Heart right ventricle (tissue), 16 donors: Measurements from ENCODE around the gene TEX264. TPM values are rescaled to one million over a fixed set of nuclear protein-coding genes. Genes with fewer than 3 reads are reported as not detected.
"Not testable (repeated sequence)": the region's sequence is repeated elsewhere in the genome, so short reads cannot be mapped to it uniquely, and the experiment has no call there.

Source experiments
- ATAC-seq, 8 donors: fragments of 200-7000 bp; cut with Tn5 transposase; one replicate each; pipeline ENCODE4 v1.9.1; 2020; ENCODE audit warnings: mild to moderate bottlenecking in 8 of 8, moderate library complexity in 8 of 8, moderate number of reproducible peaks in 1 of 8
- DNase-seq, 2 donors: peaks; one replicate each; pipeline ENCODE4 v3.0.0-alpha.2; 2020
- H3K27ac ChIP-seq, 10 donors: fragments of 200-600 bp; sonication (generic) in 2 of 10; one replicate each; pipeline versions ENCODE4 v1.5.0 to v1.8.0; 2020 to 2022; ENCODE audit warnings: mild to moderate bottlenecking in 3 of 10
- H3K27me3 ChIP-seq, 7 donors: fragments of 200-600 bp; one replicate each; pipeline ENCODE4 v1.8.0; 2021 to 2022; ENCODE audit warnings: mild to moderate bottlenecking in 2 of 7
- H3K36me3 ChIP-seq, 9 donors: fragments of 200-600 bp; sonication (generic) in 1 of 9; one replicate each; pipeline versions ENCODE4 v1.5.0 to v1.8.0; 2020 to 2022; ENCODE audit warnings: mild to moderate bottlenecking in 2 of 9
- H3K4me1 ChIP-seq, 9 donors: fragments of 200-600 bp; sonication (generic) in 1 of 9; one replicate each; pipeline versions ENCODE4 v1.5.0 to v1.8.0; 2020 to 2022; ENCODE audit warnings: mild to moderate bottlenecking in 4 of 9
- H3K4me3 ChIP-seq, 10 donors: fragments of 200-600 bp; sonication (generic) in 2 of 10; one replicate each; pipeline versions ENCODE4 v1.5.0 to v1.8.0; 2020 to 2022; ENCODE audit warnings: mild to moderate bottlenecking in 7 of 10, moderate library complexity in 2 of 10
- H3K9me3 ChIP-seq, 11 donors: fragments of 200-600 bp in 10 of 11; sonication (generic) in 2 of 11; one replicate each; pipeline versions ENCODE4 v1.5.0 to v1.8.0; 2013 to 2022; ENCODE audit warnings: mild to moderate bottlenecking in 2 of 11, control low read depth in 1 of 11, moderate library complexity in 1 of 11
- CTCF ChIP-seq, 9 donors: fragments of 200-600 bp; sonication (generic) in 2 of 9; IDR thresholded peaks; one replicate each; pipeline versions ENCODE4 v1.5.0 to v1.8.0; 2021 to 2022; ENCODE audit warnings: antibody characterized with exemption in 9 of 9, mild to moderate bottlenecking in 5 of 9, moderate library complexity in 1 of 9
- WGBS, 2 donors: extraction: QIAGEN DNeasy Blood & Tissue Kit; methylation state at CpG; one replicate each; pipeline ENCODE4 v1.1.7; 2013; ENCODE audit warnings: inconsistent platforms in 1 of 2; 5-methylcytosine and 5-hydroxymethylcytosine counted together
- intact Hi-C, 10 donors: fragments of 100-400 bp; cut with DNase I; formaldehyde crosslinking; loops; one replicate each; pipeline versions ENCODE4 v1.11.1 to v1.14.2; 2022
- polyA plus RNA-seq, 2 donors: library from polyadenylated mRNA; stranded (reverse); fragments of 200-250 nt; gene quantifications; one replicate each; pipeline ENCODE4 v1.2.3, GENCODE V29; 2013
- total RNA-seq, 10 donors: library from RNA; stranded (reverse); fragmentation: NEBNext Ultra II Directional in 3 of 10; extraction: Animal tissue kit (Norgen Biotek cat#: 25700) in 3 of 10; gene quantifications; one replicate each; pipeline versions ENCODE4 v1.2.1 to v1.2.4, GENCODE V29; 2021 to 2023
- donor health status: Arrhythmogenic right ventricular cardiomyopathy.
- donor health status: ischemic (EF 13 %, LVEDD 7.1; RV severe dilation, severe dysfunction).
- donor health status: healthy with polysubstance abuse.
- donor health status: DM: no; HTN: yes; CAD: no.
- donor health status: DM: no; HTN: no; CAD: no.
- donor health status: ischemic (EF 25% LVEDD 6.9; RV normal size, moderate dysfunction).
- donor health status: ischemic (EF 25% LVEDD 5.7; RV mildly dilated, moderate dysfunction).
- donor health status: healthy.
- donor health status: DM: yes; HTN: yes; CAD: no.
- donor health status: Ischemic cardiomyopathy.
- donor health status: ischemic (EF 35%, LVEDD 5.7; RV mildly dilated, moderate dysfunction).
- donor health status: nonischemic (EF 11% LVEDD 7.7; RV severe dilation, severe dysfunction).
- donor health status: DM: yes; HTN: yes; CAD: no.
- donor health status: PGD.
- donor health status: ischemic (EF 29% LVEDD 5.4; RV normal size, mild dysfunction).
- donor health status: nonischemic (EF 23%, LVEDD 6.1; RV moderate dilation, normal function).

TEX264 gene
- total and polyA plus RNA-seq, 12 donors = 28.4 to 87.0 (median 35.9) TPM

- peaks cover 0 to 11% (median 0%) of the 10 kb centered on the region in 11 donors for H3K9me3 ChIP-seq
- WGBS, 2 donors = 90% methylated on average over 9 of the region's 9 CpGs
- TF ChIP-seq CTCF (IDR thresholded peaks at IDR 0.05) = no peak
- H3K27me3 ChIP-seq = no peaks in the 10 kb centered on the region
- H3K4me3 ChIP-seq = no peak overlapping the region
- no peaks in the 10 kb centered on the region for H3K4me1 ChIP-seq
- H3K27ac ChIP-seq = no peak overlapping the region
- DNase-seq = no peak
- peaks cover 0 to 100% (median 73%) of the 10 kb centered on the region in 9 donors for H3K36me3 ChIP-seq
- intact Hi-C loops = no loop called here
- no peak for ATAC-seq
These were observed 25.0 kb upstream of the TEX264 start for GRCh38 chr3:51646091-51646490.

- 88 to 92% methylated on average over 2 of the region's 2 CpGs for WGBS, 2 donors
- DNase-seq, H3K27me3 ChIP-seq, H3K4me3 ChIP-seq, H3K4me1 ChIP-seq, ATAC-seq, H3K27ac ChIP-seq, intact Hi-C loops: not testable (repeated sequence)
- Histone ChIP-seq H3K9me3 (peaks cover 0 to 22% (median 0%) of the 10 kb centered on the region in 11 donors), H3K36me3 (peaks cover 0 to 72% (median 25%) of the 10 kb centered on the region in 9 donors)
These were observed 18.9 kb upstream of the TEX264 start for GRCh38 chr3:51652103-51652502.

GRCh38 chr3:51653409-51653808, 17.6 kb upstream of the TEX264 start:
- peaks cover 0 to 70% (median 23%) of the 10 kb centered on the region in 9 donors for H3K36me3 ChIP-seq
- H3K4me3 ChIP-seq, H3K4me1 ChIP-seq, H3K27ac ChIP-seq, ATAC-seq, intact Hi-C loops, H3K27me3 ChIP-seq, DNase-seq: not testable (repeated sequence)
- peaks cover 0 to 11% (median 0%) of the 10 kb centered on the region in 11 donors for H3K9me3 ChIP-seq
- WGBS, 2 donors = 95% methylated on average over 1 of the region's 2 CpGs

- no peak for TF ChIP-seq CTCF (IDR thresholded peaks at IDR 0.05)
- H3K4me1 ChIP-seq = peaks cover 0 to 6% (median 0%) of the 10 kb centered on the region in 9 donors
- H3K4me3 ChIP-seq = no peak overlapping the region
- ATAC-seq (no peak), DNase-seq (no peak)
- no peak overlapping the region for H3K27ac ChIP-seq
- peaks cover 0 to 8% (median 0%) of the 10 kb centered on the region in 11 donors for H3K9me3 ChIP-seq
- H3K27me3 ChIP-seq = no peaks in the 10 kb centered on the region
- H3K36me3 ChIP-seq = peaks cover 0 to 76% (median 33%) of the 10 kb centered on the region in 9 donors
- 89 to 96% methylated on average over 3 of the region's 3 CpGs for WGBS, 2 donors
- intact Hi-C loops = no loop called here
These were observed 13.8 kb upstream of the TEX264 start for GRCh38 chr3:51657234-51657633.

GRCh38 chr3:51659942-51660341, 11.1 kb upstream of the TEX264 start:
- no peak for ATAC-seq
- Histone ChIP-seq H3K27ac (no peak overlapping the region), H3K4me1 (peaks cover 0 to 6% (median 0%) of the 10 kb centered on the region in 9 donors), H3K27me3 (no peaks in the 10 kb centered on the region), H3K9me3 (no peaks in the 10 kb centered on the region), H3K36me3 (peaks cover 0 to 98% (median 44%) of the 10 kb centered on the region in 9 donors), H3K4me3 (no peak overlapping the region)
- no peak for TF ChIP-seq CTCF (IDR thresholded peaks at IDR 0.05)
- 97 to 98% methylated on average over 9 of the region's 9 CpGs for WGBS, 2 donors
- no peak for DNase-seq
- intact Hi-C loops = loop anchor here in 2 of 10 donors (5.0 to 10.0 kb wide), 2 partner anchors 153 to 265 kb away; partner anchors contain the start of gene RBM15B (in 1 of the 2)
